ENCODE measurements around the gene ANKRD13B.

Gene ANKRD13B

GRCh38 chr17:29582772-29583171 lies 10.2 kb upstream of the ANKRD13B start:
- no peak for DNase-seq

- no peak for DNase-seq
Measured at GRCh38 chr17:29583324-29584248, 9.3 kb upstream of the ANKRD13B start.

- DNase-seq, result no peak
Measured at GRCh38 chr17:29584452-29585079, 8.4 kb upstream of the ANKRD13B start.

- no peak for DNase-seq
Measured at GRCh38 chr17:29585080-29585751, 7.7 kb upstream of the ANKRD13B start.

GRCh38 chr17:29586676-29587469 lies 6.1 kb upstream of the ANKRD13B start:
- DNase-seq, result no peak

GRCh38 chr17:29587591-29587990 lies 5.3 kb upstream of the ANKRD13B start:
- DNase-seq, result no peak

GRCh38 chr17:29588017-29588561 lies 4.8 kb upstream of the ANKRD13B start:
- DNase-seq, result no peak

- peak; percentile 55 for DNase-seq
Measured at GRCh38 chr17:29588562-29589411, 4.1 kb upstream of the ANKRD13B start.

- DNase-seq, result peak; percentile 85
Measured at GRCh38 chr17:29589524-29590410, 3.2 kb upstream of the ANKRD13B start, which contains the start of gene GIT1. GIT1 (minus strand) TSS chr17:29589648; CDS start chr17:29589378, 270 bp downstream.

GRCh38 chr17:29590411-29591145 lies 2.4 kb upstream of the ANKRD13B start:
- DNase-seq, result no peak

GRCh38 chr17:29591146-29591736 lies 1.7 kb upstream of the ANKRD13B start:
- DNase-seq, result no peak

GRCh38 chr17:29591737-29592608 lies 959 bp upstream of the ANKRD13B start:
- peak; percentile 72 for DNase-seq

DNA sequence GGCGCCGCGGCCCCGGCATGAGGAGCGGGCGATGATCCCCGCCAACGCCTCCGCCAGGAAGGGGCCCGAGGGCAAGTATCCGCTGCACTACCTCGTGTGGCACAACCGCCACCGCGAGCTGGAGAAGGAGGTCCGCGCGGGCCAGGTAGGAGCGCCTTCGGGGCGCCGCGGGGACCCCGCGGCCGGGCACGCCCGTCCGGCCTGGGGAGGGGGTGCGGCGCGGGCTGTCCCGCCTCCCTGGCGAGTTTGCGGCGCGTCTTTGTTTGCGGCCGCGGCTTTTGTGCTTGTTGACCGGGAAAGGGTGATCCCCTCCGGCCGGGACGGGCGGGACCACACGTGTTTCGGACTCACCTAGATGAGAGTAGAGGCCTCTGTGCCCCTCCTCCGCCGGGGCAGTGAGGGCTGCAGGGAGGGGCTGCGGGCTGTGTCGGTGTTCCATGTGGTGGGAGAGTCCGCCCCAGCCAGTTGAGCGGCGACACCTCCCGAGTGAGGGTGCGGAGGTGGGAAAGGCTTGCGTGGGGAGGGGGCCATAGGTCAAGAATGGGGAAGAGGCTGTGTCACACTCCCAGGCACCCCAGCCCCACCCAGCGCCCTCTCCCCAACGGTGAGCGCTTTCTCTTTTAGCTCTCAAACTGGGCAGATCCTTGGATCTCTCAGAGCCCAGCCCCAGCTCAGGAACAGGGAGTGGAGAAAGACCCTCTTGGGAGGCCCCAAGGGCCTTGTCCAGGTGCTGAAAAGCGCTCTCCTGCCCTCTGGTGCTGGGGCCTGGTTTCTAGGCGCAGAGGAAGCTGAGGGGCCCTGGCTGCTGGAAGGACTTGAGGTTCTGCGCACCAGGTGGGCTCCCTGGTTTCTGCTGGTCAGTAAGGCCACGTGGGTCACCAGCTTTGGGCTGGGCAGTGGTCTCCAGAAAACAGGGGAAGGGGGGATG lies 923 bp downstream of the ANKRD13B start:
- no peak for DNase-seq

DNA sequence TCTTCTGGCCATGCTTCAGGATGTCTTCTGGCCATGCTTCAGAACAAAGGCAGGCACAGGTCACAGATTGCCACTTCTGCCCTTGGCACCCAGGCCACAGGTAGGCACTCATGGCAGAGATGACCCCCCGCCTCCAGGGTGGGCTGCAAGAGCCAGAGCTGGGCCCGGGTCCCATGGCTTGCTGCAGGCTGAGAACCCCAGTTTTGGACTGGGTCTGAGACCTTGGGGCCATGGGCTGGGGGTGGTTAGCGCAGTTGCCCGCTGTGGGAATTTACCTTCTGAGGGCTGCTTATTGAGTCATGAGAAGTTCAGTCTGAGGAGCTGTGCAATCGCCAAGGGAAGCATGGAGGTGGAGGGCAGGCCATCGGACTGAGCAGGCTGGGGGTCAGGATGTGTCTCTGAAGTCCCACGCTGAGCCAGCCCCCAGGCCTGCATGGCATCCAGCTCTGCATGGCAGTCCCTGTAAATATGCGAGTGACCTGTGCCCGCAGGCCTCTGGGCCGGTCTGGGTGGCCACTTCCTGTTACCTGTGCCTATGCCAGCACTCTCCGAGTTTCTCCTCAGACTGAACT lies 1.7 kb downstream of the ANKRD13B start:
- DNase-seq, result no peak

DNA sequence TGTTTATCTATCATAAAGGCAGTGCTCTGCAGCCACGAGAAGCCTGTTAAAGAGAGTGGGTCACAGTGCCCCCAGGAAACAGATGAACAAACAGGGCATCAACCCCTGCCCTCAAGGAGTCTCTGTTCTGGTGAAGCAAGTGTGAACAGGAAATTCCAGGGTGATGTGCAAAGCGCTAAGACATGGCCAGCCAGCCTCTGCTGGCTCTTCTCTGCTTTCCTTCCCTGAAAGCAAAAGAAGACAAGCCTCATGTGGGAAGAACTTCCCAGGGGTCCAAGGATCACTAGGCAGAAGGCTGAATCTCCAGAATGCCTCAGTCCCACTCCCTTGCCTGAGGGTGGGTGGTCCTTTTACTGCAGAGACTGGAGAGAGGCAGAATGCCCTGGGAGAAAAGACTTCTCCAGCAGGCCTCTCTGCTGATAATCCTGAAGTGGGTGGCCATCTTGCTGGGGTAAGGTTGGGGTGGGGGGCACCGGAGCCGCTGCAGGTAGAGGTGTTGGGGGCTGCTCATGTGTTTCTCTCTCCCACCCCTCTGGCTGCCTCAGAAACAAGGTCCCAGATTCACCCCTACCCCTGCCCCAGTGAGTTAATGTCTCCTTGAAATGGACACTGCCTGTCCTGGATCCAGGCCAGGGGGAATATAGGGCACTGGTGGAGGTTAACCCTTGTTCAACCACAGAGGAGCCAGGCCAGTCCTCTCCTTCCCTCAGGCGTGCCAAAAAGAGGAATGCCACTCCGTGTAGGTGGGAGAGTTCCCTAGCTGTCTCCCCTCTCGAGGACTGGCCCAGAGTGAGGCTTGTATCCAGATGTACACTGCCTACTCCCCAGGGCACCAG lies 2.4 kb downstream of the ANKRD13B start:
- no peak for DNase-seq

Data from CD4-positive, alpha-beta T cell treated with Interleukin-15 for 1 hour (primary cell).